ENCODE data around the gene NDE1. TPM values are rescaled to one million over a fixed set of nuclear protein-coding genes. Genes with fewer than 3 reads are reported as not detected.
"Not testable (repeated sequence)": the region's sequence is repeated elsewhere in the genome, so short reads cannot be mapped to it uniquely, and the experiment has no call there.

The NDE1 gene
- total and polyA plus RNA-seq, 8 donors = 6.7 to 286 (median 26.5) TPM

DNA sequence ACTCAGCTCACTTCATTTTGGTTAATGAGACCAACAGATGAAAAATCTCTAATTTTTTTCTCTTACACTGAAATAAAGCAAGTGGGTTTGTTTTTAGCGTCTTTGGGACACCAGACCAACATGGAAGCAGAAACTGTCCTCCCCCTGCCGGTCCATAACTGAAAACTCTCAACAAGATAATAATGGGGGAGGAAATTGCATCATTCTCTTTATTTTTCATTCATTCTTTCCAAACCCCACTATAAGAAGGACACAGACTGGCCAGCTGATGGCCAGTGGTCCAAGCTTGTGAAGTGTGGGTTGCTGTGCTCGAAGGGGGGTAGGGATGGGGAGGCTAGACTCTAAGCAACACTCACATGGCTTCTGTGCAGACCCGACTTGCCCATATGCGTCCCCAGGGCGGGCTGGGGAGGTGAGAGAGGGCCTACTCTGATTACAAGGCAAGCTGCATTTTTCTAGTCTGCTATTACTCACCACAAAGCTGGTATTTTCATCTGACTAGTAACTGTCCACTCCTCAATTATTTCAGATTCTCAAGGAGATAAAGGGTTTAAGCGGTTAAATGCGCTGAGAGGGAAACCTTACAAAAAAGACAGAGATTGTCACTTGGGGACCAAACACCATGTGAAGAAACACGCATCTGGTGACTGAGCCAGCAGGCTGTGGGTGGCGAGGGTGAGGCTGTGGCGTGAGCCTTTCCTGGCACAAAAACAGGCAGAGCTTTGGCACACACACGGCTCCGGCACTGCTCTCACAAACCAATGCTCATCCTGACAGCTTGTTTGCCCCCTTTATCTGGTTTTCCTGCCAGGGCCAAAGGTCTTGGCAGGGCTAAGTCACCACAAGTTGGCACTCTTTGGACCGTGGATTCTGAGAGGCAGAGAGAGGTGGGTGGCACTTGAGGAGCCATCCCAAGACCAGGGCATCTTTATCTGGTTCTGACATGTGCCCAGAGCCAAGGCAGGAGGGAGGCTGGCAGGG lies 45.3 kb upstream of the NDE1 start:
- TF ChIP-seq EP300 (IDR thresholded peaks at IDR 0.05) = no peak
- no peak for TF ChIP-seq POLR2A (IDR thresholded peaks at IDR 0.05)
- no peak for TF ChIP-seq POLR2AphosphoS5 (IDR thresholded peaks at IDR 0.05)
- TF ChIP-seq, protein P1, sequence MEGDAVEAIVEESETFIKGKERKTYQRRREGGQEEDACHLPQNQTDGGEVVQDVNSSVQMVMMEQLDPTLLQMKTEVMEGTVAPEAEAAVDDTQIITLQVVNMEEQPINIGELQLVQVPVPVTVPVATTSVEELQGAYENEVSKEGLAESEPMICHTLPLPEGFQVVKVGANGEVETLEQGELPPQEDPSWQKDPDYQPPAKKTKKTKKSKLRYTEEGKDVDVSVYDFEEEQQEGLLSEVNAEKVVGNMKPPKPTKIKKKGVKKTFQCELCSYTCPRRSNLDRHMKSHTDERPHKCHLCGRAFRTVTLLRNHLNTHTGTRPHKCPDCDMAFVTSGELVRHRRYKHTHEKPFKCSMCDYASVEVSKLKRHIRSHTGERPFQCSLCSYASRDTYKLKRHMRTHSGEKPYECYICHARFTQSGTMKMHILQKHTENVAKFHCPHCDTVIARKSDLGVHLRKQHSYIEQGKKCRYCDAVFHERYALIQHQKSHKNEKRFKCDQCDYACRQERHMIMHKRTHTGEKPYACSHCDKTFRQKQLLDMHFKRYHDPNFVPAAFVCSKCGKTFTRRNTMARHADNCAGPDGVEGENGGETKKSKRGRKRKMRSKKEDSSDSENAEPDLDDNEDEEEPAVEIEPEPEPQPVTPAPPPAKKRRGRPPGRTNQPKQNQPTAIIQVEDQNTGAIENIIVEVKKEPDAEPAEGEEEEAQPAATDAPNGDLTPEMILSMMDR (IDR thresholded peaks at IDR 0.05) = no peak
- no peak overlapping the region for H3K27ac ChIP-seq
- H3K4me1 ChIP-seq = peaks cover 0 to 5% (median 2%) of the 10 kb centered on the region in 4 donors
- 70 to 86% (median 82%) methylated on average over 14 of the region's 14 CpGs for WGBS, 5 donors
- no peak overlapping the region for H3K4me3 ChIP-seq
- no peaks in the 10 kb centered on the region for H3K9me3 ChIP-seq
- no peak for DNase-seq
- intact Hi-C loops (cut with DNase I; ENCODE audit: low total_unique reads) = no loop called here
- peaks cover 41 to 100% (median 100%) of the 10 kb centered on the region in 4 donors for H3K36me3 ChIP-seq
- H3K27me3 ChIP-seq = no peaks in the 10 kb centered on the region

GRCh38 chr16:15605839-15606517 lies 44.1 kb upstream of the NDE1 start:
- DNase-seq = no peak
- 84 to 96% (median 91%) methylated on average over 13 of the region's 13 CpGs for WGBS, 5 donors
- no peak overlapping the region for H3K4me3 ChIP-seq
- TF ChIP-seq POLR2AphosphoS5 (IDR thresholded peaks at IDR 0.05) = no peak
- no peak for TF ChIP-seq POLR2A (IDR thresholded peaks at IDR 0.05)
- TF ChIP-seq EP300 (IDR thresholded peaks at IDR 0.05) = no peak
- TF ChIP-seq, protein P1 (IDR thresholded peaks at IDR 0.05) = no peak
- peaks cover 48 to 100% (median 100%) of the 10 kb centered on the region in 4 donors for H3K36me3 ChIP-seq
- H3K9me3 ChIP-seq = no peaks in the 10 kb centered on the region
- H3K27me3 ChIP-seq = no peaks in the 10 kb centered on the region
- H3K4me1 ChIP-seq = peaks cover 0 to 5% (median 2%) of the 10 kb centered on the region in 4 donors
- peak overlapping the region in 1 of 5 donors; percentile 49 for H3K27ac ChIP-seq
- intact Hi-C loops (cut with DNase I; ENCODE audit: low total_unique reads) = no loop called here

- no peak overlapping the region for H3K4me3 ChIP-seq
- intact Hi-C loops (cut with DNase I; ENCODE audit: low total_unique reads) = no loop called here
- H3K27me3 ChIP-seq = no peaks in the 10 kb centered on the region
- WGBS, 5 donors = 88 to 97% (median 96%) methylated on average over 5 of the region's 5 CpGs
- no peaks in the 10 kb centered on the region for H3K9me3 ChIP-seq
- no peak for DNase-seq
- peaks cover 46 to 100% (median 100%) of the 10 kb centered on the region in 4 donors for H3K36me3 ChIP-seq
- H3K27ac ChIP-seq = peak overlapping the region in 3 of 5 donors; percentile 4 to 49 (median 37)
- H3K4me1 ChIP-seq = peaks cover 0 to 5% (median 2%) of the 10 kb centered on the region in 4 donors
- TF ChIP-seq POLR2A (IDR thresholded peaks at IDR 0.05) (no peak), EP300 (IDR thresholded peaks at IDR 0.05) (no peak), POLR2AphosphoS5 (IDR thresholded peaks at IDR 0.05) (no peak)
- TF ChIP-seq, protein P1 (IDR thresholded peaks at IDR 0.05) = no peak
Observed at GRCh38 chr16:15606518-15607220, 43.4 kb upstream of the NDE1 start.

DNA sequence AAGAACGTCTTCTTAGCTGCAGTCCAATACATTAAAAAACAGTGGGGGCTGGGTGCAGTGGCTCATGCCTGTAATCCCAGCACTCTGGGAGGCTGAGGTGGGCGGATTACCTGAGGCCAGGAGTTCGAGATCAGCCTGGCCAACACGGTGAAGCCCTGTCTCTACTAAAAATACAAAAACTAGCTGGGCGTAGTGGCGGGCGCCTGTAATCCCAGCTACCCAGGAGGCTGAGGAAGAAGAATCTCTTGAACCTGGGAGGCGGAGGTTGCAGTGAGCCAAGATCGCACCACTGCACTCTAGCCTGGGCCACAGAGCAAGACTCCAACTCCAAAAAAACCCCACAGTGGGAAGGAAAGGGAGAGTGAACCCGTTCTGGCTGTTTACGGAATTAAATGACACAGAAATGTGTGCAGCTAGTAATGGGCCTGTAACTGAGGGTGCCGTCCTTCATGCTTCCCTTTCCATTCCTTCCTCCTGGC lies 42.8 kb upstream of the NDE1 start:
- intact Hi-C loops (cut with DNase I; ENCODE audit: low total_unique reads) = not testable (repeated sequence)
- Histone ChIP-seq H3K27ac (peak overlapping the region in 3 of 5 donors; percentile 4 to 49 (median 37)), H3K36me3 (peaks cover 47 to 100% (median 100%) of the 10 kb centered on the region in 4 donors)

More for the DNA sequence above, 42.8 kb upstream of the NDE1 start:
- H3K4me3 ChIP-seq, DNase-seq, H3K27me3 ChIP-seq, H3K9me3 ChIP-seq, H3K4me1 ChIP-seq: not testable (repeated sequence)
- 93 to 98% (median 94%) methylated on average over 12 of the region's 12 CpGs for WGBS, 5 donors

Data from stomach (tissue), 9 donors.